Type B pancreatic cell (in vitro differentiated cells): ENCODE data around the gene MAD1L1. TPM values are rescaled to one million over a fixed set of nuclear protein-coding genes. Genes with fewer than 3 reads are reported as not detected.

Experiments
- DNase-seq: peaks from one replicate; pipeline ENCODE4 v3.0.0; 2021; ENCODE audit warnings: mixed read lengths; ENCODE audit not compliant: unreplicated experiment; ENCODE audit errors: extremely low spot score
- H3K27ac Mint-ChIP-seq: 2 replicates; pipeline ENCODE4 v1.8.0; 2021; ENCODE audit warnings: mild to moderate bottlenecking, mixed read lengths
- H3K27me3 Mint-ChIP-seq: 2 replicates; pipeline ENCODE4 v1.8.0; 2021; ENCODE audit warnings: mixed read lengths
- H3K36me3 Mint-ChIP-seq: 2 replicates; pipeline ENCODE4 v1.8.0; 2021; ENCODE audit warnings: mixed read lengths
- H3K4me1 Mint-ChIP-seq: one replicate; pipeline ENCODE4 v1.8.0; 2021; ENCODE audit warnings: mixed read lengths; ENCODE audit not compliant: unreplicated experiment
- H3K4me3 Mint-ChIP-seq: 2 replicates; pipeline ENCODE4 v1.8.0; 2021; ENCODE audit warnings: mild to moderate bottlenecking, mixed read lengths
- H3K9me3 Mint-ChIP-seq: 2 replicates; pipeline ENCODE4 v1.8.0; 2021; ENCODE audit warnings: mixed read lengths
- total RNA-seq: library from RNA; stranded (reverse); gene quantifications from 2 replicates; pipeline ENCODE4 v1.2.1, GENCODE V29; 2021; ENCODE audit warnings: low replicate concordance
- TF ChIP-seq, protein P1 (sequence below): fragments of 200-600 bp; sonication (generic); conservative IDR thresholded peaks from 2 replicates; pipeline ENCODE4 v1.5.0; 2021; ENCODE audit warnings: antibody characterized with exemption, mild to moderate bottlenecking

Gene MAD1L1
- total RNA-seq, 1 donor from 2014 or later: 40.7 TPM

DNA sequence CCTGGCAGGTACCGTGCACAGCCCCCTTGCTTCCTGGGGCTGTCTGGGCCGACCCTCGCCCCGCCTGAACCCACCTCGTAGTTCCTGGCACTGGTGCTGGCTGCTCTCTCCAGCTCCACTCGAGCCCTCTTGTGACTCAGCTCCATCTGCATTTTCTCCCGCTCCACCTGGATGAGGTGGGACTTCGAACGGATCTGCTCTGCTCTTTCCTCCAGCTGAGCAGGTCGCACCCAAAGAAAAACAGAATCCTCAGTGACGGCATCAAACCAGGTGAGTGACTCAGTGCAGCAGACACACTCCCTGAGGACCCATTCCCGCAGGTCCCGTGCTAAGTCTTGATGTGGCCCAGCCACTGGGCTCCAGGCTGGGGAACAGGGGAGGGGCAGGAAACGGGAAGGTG, 7.4 kb downstream of the MAD1L1 start:
- no peaks in the 10 kb centered on the region for H3K27me3 Mint-ChIP-seq
- DNase-seq: no peak
- no peak overlapping the region for H3K4me3 Mint-ChIP-seq
- H3K4me1 Mint-ChIP-seq: no peaks in the 10 kb centered on the region
- peaks cover 11% of the 10 kb centered on the region for H3K36me3 Mint-ChIP-seq
- H3K9me3 Mint-ChIP-seq: no peaks in the 10 kb centered on the region
- H3K27ac Mint-ChIP-seq: no peak overlapping the region
- TF ChIP-seq, protein P1, sequence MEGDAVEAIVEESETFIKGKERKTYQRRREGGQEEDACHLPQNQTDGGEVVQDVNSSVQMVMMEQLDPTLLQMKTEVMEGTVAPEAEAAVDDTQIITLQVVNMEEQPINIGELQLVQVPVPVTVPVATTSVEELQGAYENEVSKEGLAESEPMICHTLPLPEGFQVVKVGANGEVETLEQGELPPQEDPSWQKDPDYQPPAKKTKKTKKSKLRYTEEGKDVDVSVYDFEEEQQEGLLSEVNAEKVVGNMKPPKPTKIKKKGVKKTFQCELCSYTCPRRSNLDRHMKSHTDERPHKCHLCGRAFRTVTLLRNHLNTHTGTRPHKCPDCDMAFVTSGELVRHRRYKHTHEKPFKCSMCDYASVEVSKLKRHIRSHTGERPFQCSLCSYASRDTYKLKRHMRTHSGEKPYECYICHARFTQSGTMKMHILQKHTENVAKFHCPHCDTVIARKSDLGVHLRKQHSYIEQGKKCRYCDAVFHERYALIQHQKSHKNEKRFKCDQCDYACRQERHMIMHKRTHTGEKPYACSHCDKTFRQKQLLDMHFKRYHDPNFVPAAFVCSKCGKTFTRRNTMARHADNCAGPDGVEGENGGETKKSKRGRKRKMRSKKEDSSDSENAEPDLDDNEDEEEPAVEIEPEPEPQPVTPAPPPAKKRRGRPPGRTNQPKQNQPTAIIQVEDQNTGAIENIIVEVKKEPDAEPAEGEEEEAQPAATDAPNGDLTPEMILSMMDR: no peak

DNA sequence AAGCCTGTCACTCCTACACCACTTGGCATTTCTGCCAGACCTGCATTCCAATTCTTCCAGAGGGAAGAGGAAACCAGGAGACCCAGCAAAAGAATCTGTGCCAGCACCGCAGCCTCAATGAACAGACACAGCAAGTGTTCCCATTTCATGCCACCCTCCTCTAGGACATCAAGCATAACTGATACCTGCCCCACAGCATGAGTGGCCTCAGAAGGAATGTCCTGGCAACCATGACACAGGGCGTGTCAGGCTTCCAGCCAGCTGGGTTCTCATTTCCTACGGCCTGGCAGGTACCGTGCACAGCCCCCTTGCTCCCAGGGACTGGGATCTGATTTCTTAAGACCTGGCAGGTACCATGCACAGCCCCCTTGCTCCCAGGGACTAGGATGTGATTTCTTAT, 7.8 kb downstream of the MAD1L1 start:
- Mint-ChIP-seq H3K27me3 (no peaks in the 10 kb centered on the region), H3K9me3 (no peaks in the 10 kb centered on the region), H3K4me3 (no peak overlapping the region), H3K36me3 (peaks cover 11% of the 10 kb centered on the region), H3K4me1 (no peaks in the 10 kb centered on the region), H3K27ac (no peak overlapping the region)
- TF ChIP-seq, protein P1: no peak
- DNase-seq: no peak

DNA sequence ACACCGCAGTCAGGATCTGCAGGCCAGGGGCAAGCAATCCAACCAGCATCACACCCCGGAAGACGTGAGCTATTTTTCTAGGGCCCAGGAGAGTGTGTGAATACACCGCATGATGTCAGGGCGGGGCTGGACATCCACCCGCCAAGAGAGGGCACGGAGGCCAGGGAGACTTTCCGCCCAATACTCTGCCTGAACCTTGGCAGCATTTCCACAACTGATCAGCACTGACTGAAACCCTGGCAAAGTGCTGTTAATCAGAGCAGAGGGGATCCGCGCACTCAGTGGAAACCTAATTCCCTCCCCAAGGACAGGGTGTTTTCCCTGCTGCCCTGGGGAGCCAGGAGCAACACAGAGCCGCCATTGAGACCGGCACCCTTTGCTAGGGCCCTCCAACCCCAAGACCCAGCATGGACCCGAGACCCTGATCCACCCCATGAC, 8.2 kb downstream of the MAD1L1 start:
- Mint-ChIP-seq H3K36me3 (peaks cover 11% of the 10 kb centered on the region), H3K27me3 (no peaks in the 10 kb centered on the region), H3K4me3 (no peak overlapping the region), H3K4me1 (no peaks in the 10 kb centered on the region), H3K27ac (no peak overlapping the region), H3K9me3 (no peaks in the 10 kb centered on the region)
- DNase-seq: no peak
- TF ChIP-seq, protein P1: no peak

DNA sequence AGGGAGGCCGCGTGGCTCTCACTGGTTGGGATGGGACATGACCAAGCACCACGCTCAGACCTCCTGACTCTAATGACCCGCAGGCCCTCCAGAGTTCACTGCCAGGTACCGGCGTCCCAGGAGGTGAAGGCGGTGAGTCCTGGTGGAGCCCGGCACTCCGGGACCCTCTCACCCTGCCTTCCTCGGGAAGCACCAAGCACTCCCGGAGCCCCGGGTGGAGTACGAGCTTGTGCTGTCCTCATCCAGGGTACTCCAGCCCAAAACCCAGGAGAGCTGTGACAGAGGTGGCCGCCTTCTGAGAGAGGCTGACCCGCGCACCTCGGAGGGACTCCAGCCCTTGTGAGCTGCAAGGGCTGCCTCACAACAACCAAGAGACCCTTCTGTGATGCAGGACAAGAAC, 9.4 kb downstream of the MAD1L1 start:
- DNase-seq: no peak
- H3K4me1 Mint-ChIP-seq: no peaks in the 10 kb centered on the region
- no peak overlapping the region for H3K27ac Mint-ChIP-seq
- TF ChIP-seq, protein P1: no peak
- peaks cover 11% of the 10 kb centered on the region for H3K36me3 Mint-ChIP-seq
- H3K4me3 Mint-ChIP-seq: no peak overlapping the region
- no peaks in the 10 kb centered on the region for H3K9me3 Mint-ChIP-seq
- no peaks in the 10 kb centered on the region for H3K27me3 Mint-ChIP-seq

DNA sequence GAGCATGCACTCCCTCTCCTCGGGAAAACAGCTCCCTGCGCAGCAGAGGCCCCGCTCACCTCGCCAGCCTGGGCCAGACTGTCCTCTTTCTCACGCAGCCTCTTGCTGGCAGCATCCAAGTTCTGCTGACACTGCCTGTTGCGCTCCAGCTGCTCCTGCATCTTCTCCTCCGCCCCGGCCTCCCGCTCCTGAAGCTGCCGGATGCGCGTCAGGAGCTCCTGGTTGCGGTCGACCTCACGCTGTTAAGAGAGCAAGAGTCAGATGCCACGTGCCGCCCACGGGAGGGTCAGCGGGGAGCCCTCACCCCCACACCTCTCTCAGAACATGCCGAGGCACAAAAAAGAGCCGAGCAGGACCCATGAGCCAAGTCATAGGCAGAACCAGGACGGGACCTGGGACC, 10.2 kb downstream of the MAD1L1 start:
- DNase-seq: no peak
- Mint-ChIP-seq H3K9me3 (no peaks in the 10 kb centered on the region), H3K4me3 (no peak overlapping the region), H3K36me3 (peaks cover 11% of the 10 kb centered on the region), H3K4me1 (no peaks in the 10 kb centered on the region), H3K27ac (no peak overlapping the region), H3K27me3 (no peaks in the 10 kb centered on the region)
- TF ChIP-seq, protein P1: no peak

DNA sequence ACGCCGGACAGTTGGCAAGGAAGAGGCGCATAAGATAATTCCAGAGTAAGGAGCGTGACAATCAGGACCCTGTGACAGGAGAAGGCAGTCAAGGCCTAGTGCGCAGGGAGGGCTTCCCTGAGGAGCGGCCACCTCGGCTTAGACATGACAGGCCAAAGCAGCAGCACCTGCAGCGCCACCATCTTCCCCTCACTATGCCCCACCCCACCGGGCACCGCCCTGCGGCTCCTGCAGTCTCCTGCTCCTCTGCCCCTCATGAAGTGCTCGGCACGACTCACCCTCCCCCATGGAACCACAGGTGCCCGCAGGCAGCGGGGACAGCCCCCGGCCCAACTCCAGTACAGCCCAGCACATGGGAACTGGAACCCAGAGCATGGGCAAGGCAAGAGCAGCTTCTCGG, 11.8 kb downstream of the MAD1L1 start:
- H3K27ac Mint-ChIP-seq: no peak overlapping the region
- no peak overlapping the region for H3K4me3 Mint-ChIP-seq
- peaks cover 17% of the 10 kb centered on the region for H3K36me3 Mint-ChIP-seq
- no peaks in the 10 kb centered on the region for H3K9me3 Mint-ChIP-seq
- no peak for DNase-seq
- no peaks in the 10 kb centered on the region for H3K27me3 Mint-ChIP-seq
- TF ChIP-seq, protein P1: no peak
- H3K4me1 Mint-ChIP-seq: no peaks in the 10 kb centered on the region
